Activated CD4-positive, alpha-beta T cell treated with anti-CD3 and anti-CD28 coated beads, Interleukin-2, amount 50 U/mL, for 16 hours (primary cell): ENCODE measurements around the gene EFHC2.

Experiments
- DNase-seq: peaks from one replicate; pipeline ENCODE4 v3.0.0-alpha.2; 2020

EFHC2 gene

DNA sequence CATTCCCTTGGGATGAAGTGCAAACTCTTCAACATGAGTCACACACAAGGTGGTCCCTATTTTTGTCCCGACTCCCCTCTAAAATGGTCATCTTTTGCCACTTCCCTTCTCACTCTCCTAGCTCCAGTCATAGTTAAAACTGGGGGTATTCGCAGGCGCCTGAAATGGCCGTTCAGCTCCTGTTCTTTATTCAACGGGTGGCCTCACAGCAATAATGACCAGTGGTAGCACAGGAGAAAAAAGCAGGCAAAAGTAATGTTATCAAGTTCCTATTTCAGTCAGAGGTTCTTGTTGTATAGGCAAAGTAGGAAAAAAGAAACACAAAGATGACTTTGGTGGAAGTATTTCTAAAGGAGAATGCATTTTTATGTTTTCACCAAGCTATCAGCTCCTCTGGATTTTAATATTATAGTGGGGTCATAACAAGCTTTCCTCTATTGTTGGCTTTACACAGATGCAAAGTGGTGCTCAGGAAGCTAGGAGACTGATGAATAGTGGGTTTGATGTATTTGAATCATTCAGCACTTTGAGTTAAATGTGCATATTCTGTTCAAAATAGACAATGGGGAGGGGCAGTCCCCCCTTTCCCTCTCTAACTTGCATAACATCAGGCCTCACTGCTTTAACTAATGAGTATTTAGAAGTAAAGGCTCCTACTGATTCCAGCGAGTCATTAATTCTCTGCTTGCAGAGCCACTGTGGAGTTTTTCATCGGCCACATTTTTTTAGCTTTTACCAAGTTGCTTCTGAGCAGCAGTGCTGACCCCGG, 199.1 kb downstream of the EFHC2 start:
- DNase-seq: no peak

DNA sequence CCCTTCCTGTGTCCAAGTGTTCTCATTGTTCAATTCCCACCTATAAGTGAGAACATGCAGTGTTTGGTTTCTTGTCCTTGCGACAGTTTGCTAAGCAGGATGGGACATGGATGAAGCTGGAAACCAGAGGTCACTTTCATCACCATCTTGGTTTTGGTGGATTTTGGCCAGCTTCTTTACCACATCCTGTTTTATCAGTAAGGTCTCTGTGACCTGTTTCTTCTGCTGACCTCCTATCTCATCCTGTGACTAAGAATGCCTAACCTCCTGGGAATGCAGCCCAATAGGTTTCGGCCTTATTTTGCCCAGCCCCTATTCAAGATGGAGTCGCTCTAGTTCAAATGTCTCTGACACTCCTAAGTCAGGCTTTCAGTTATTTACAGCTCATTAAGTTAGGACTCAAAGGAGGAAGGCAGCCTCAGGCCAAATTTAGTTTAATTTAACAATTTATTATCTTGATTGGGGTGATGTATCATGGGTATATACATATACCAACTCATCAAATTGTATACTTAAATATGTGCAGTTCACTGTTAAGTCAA, 200.3 kb downstream of the EFHC2 start:
- DNase-seq: no peak

DNA sequence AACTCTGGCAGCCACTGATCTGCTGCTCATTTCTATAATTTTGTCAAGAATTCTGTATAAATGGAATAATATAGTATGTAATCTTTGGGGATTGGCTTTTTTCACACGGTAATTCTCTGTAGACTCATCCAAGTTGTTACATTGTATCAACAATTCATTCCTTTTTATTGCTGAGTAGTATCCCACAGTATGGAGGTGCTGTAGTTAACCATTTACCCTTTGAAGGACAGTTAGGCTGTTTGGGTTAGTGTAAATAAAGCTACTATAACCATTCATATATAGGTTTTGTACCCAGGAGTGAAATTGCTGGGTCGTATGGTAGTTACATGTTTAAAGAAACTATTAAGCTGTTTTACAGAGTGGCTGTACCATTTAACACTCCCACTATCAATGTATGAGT, 213.3 kb downstream of the EFHC2 start:
- DNase-seq: no peak

DNA sequence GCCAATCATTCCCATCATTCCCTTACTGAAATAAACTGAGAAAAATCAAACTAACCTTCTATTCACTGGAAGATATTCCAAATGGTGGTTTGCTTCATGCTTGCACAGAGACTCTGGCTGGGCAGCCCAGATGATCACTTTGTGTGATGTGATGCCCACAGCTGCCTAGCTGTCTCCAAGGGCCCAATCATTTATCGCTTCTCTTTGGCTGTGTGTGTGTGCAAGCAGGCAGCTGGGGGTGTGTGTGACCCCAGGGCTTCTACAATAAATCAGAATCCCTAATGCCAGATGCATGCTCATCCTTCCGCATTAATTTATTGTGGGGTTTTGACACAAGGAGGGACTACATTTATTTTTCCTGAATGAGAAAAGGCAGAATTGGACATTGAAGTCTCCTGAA, 230.1 kb downstream of the EFHC2 start:
- no peak for DNase-seq

DNA sequence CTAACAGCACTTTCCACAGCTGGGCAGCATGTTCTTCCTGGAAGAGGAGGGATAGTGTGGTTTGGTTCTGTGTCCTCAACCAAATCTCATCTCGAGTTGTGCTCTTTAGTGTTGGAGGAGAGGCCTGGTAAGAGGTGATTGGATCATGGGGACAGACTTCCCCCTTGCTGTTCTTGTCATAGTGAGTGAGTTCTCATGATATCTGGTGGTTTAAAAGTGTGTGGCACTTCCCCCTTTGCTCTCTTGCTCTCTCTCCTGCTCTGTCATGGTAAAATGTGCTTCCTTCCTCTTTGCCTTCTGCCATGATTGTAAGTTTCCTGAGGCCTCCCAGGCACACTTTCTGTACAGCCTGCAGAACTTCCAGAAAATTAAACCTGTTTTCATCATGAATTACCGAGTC, 236.6 kb downstream of the EFHC2 start:
- DNase-seq: no peak

DNA sequence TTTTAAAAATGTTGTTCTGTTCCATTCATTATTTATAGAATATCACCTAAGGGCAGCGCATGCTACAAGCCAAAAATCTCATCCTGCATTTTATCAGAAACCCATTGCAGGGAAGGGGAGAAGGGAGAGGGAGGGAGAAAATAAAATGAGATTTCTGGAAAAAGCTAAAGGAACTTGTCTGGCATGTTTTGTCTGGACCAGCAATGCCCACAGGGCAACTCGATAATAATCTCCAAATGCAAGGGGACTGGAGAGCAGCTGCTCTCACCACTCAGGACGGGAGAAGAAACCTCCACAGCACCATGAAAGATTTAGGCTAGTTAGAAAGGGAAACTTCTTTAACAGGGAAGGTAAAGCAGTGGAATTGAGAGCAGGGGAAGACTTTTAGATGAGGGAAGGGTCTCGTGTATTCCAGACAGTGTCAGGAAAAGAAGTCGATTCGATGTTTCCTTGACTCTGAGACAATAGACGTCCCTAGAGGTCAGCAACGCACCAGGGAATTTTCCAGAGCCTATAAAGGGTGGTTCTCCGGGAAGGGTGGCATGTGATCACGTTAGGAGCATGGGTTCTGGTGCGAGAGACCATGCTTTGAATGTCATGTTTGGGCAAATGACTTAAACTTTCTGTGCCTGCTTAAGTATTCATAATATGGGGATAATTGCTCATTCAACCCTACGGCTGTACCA, 238.1 kb downstream of the EFHC2 start:
- no peak for DNase-seq

DNA sequence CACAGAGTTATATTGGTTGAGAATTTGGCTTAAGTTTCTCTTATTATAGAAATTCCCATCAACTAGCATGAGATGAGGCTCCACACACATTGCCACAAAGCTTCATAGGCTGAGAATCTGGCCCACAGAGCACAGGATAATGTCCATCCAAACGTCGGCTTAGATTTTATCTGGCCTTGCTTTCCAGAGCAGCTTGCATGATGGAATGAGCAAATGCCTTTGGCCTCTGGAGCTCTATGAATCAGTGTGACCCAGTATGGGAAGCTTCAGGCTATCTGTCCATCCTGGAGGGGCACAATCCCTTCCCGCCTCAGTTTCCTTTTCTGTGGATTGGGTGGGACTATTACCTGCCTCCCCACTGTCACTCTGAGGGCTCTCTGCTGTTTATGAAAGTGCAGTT, 238.8 kb downstream of the EFHC2 start:
- no peak for DNase-seq

DNA sequence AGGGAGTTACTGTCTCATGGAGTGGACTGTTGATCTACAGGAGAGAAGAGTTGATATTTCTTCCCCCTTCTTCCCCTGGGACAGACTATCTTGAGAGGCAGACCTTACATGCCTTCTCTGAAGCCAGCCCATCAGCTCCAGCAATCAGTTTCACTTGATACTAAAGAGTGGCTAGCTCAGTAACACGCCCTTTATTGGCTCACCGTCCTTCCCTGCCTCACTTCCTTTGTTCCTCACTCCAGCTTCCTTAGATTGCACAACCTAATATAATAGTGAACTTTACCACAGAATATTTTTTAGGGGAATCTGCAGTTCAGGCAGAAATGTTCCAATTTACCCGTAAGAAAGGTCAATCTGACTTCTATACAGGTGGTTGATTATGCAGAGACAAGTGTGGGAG, 242.2 kb downstream of the EFHC2 start:
- no peak for DNase-seq

DNA sequence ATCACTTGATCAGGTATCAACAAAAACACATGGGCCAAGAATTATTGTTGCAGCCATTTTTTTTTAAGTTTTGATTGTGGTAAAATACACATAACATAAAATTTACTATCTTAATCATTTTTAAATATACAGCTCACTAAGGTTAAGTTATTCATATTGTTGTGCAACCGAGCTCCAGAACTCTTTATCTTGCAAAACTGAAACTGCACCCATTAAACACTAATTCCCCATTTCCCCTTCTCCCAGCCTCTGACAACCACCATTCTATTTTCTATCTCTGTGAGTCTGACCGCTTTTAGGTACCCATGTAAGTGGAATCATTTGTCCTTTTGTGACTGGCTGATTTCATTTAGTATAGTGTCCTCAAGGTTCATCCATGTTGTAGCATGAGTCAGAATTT, 244.1 kb downstream of the EFHC2 start:
- DNase-seq: no peak
